ENCODE measurements around the gene MATCAP1. TPM values are rescaled to one million over a fixed set of nuclear protein-coding genes. Genes with fewer than 3 reads are reported as not detected.

MATCAP1 gene
- total RNA-seq, 3 donors from 2014 or later, result 24.8 to 35.1 (median 29.2) TPM

- no peak for TF ChIP-seq CTCF (IDR thresholded peaks at IDR 0.05)
- Histone ChIP-seq H3K9me3 (no peaks in the 10 kb centered on the region), H3K4me3 (peak overlapping the region; percentile 24), H3K36me3 (ENCODE audit: low read depth) (peaks cover 13% of the 10 kb centered on the region), H3K4me1 (ENCODE audit: low read depth) (peaks cover 15% of the 10 kb centered on the region)
- intact Hi-C loops (cut with DNase I, micrococcal nuclease), result loop anchor here in 1 of 2 donors (10.0 kb wide), 1 partner anchor 195 kb away; no protein-coding TSS in a partner anchor
- peak in 2 of 3 donors; percentile 40 to 69 for DNase-seq
- ATAC-seq, result peak; percentile 67
Observed at GRCh38 chr16:67150047-67150832, 33.5 kb downstream of the MATCAP1 start.

GRCh38 chr16:67149276-67150046 is 34.3 kb downstream of the MATCAP1 start:
- H3K4me3 ChIP-seq, result no peak overlapping the region

GRCh38 chr16:67148656-67149275 is 35.0 kb downstream of the MATCAP1 start:
- peaks cover 13% of the 10 kb centered on the region for H3K36me3 ChIP-seq (ENCODE audit: low read depth)
- DNase-seq (no peak), ATAC-seq (no peak)
- peaks cover 10% of the 10 kb centered on the region for H3K4me1 ChIP-seq (ENCODE audit: low read depth)
- H3K4me3 ChIP-seq, result no peak overlapping the region
- intact Hi-C loops (cut with DNase I, micrococcal nuclease), result no loop called here
- H3K9me3 ChIP-seq, result no peaks in the 10 kb centered on the region
- no peak for TF ChIP-seq CTCF (IDR thresholded peaks at IDR 0.05)

More at GRCh38 chr16:67149276-67150046, 34.3 kb downstream of the MATCAP1 start:
- Histone ChIP-seq H3K9me3 (no peaks in the 10 kb centered on the region), H3K4me1 (ENCODE audit: low read depth) (peaks cover 12% of the 10 kb centered on the region), H3K36me3 (ENCODE audit: low read depth) (peaks cover 13% of the 10 kb centered on the region)
- intact Hi-C loops (cut with DNase I, micrococcal nuclease), result loop anchor here in 1 of 2 donors (10.0 kb wide), 1 partner anchor 195 kb away; no protein-coding TSS in a partner anchor
- ATAC-seq, result no peak
- DNase-seq, result no peak
- TF ChIP-seq CTCF (IDR thresholded peaks at IDR 0.05), result no peak

- TF ChIP-seq CTCF (IDR thresholded peaks at IDR 0.05), result no peak
- intact Hi-C loops (cut with DNase I, micrococcal nuclease), result no loop called here
- DNase-seq (no peak), ATAC-seq (no peak)
- Histone ChIP-seq H3K9me3 (no peaks in the 10 kb centered on the region), H3K36me3 (ENCODE audit: low read depth) (peaks cover 13% of the 10 kb centered on the region), H3K4me1 (ENCODE audit: low read depth) (peaks cover 10% of the 10 kb centered on the region), H3K4me3 (no peak overlapping the region)
Observed at GRCh38 chr16:67148221-67148620, 35.5 kb downstream of the MATCAP1 start.

GRCh38 chr16:67147437-67148140 is 36.2 kb downstream of the MATCAP1 start:
- no peak for ATAC-seq
- intact Hi-C loops (cut with DNase I, micrococcal nuclease), result no loop called here
- H3K36me3 ChIP-seq (ENCODE audit: low read depth), result peaks cover 13% of the 10 kb centered on the region

More at GRCh38 chr16:67147437-67148140, 36.2 kb downstream of the MATCAP1 start:
- no peak overlapping the region for H3K4me3 ChIP-seq
- no peaks in the 10 kb centered on the region for H3K9me3 ChIP-seq
- peaks cover 10% of the 10 kb centered on the region for H3K4me1 ChIP-seq (ENCODE audit: low read depth)
- DNase-seq, result no peak
- TF ChIP-seq CTCF (IDR thresholded peaks at IDR 0.05), result no peak
